Stomach (tissue), 9 donors: ENCODE measurements around the gene RRBP1. TPM values are rescaled to one million over a fixed set of nuclear protein-coding genes. Genes with fewer than 3 reads are reported as not detected.

Experiments used
- DNase-seq, 2 donors: peaks; one replicate each; pipeline versions ENCODE4 v3.0.0 to v3.0.0-alpha.2; 2013 to 2019
- H3K27ac ChIP-seq, 5 donors: fragments of 200-600 bp in 4 of 5; sonication (generic) in 4 of 5; one replicate each; pipeline ENCODE4 v1.5.1; 2013 to 2019; ENCODE audit warnings: mild to moderate bottlenecking in 1 of 5, moderate library complexity in 1 of 5
- H3K27me3 ChIP-seq, 3 donors: fragments of 200-600 bp; sonication (generic); one replicate each; pipeline ENCODE4 v1.5.1; 2017 to 2019; ENCODE audit warnings: mixed run types in 1 of 3
- H3K36me3 ChIP-seq, 4 donors: fragments of 200-600 bp; sonication (generic); 1 replicate in 3 of 4; 2 replicates in 1 of 4; pipeline ENCODE4 v1.5.1; 2016 to 2019
- H3K4me1 ChIP-seq, 4 donors: fragments of 200-600 bp; sonication (generic); one replicate each; pipeline ENCODE4 v1.5.1; 2016 to 2019
- H3K4me3 ChIP-seq, 4 donors: fragments of 200-600 bp; sonication (generic) in 3 of 4; one replicate each; pipeline ENCODE4 v1.5.1; 2016 to 2019; ENCODE audit warnings: mild to moderate bottlenecking in 1 of 4
- H3K9me3 ChIP-seq, 4 donors: fragments of 200-600 bp; sonication (generic); one replicate each; pipeline ENCODE4 v1.5.1; 2016 to 2019
- EP300 ChIP-seq: sonication (generic); formaldehyde crosslinking; IDR thresholded peaks from one replicate; pipeline ENCODE4 v1.6.1; 2017; ENCODE audit warnings: antibody characterized with exemption
- POLR2A ChIP-seq, 4 donors: fragments of 450-650 bp; IDR thresholded peaks; one replicate each; pipeline ENCODE4 v1.6.1; 2016; ENCODE audit warnings: antibody characterized with exemption in 4 of 4, control low read depth in 2 of 4, mild to moderate bottlenecking in 1 of 4, moderate library complexity in 1 of 4
- POLR2AphosphoS5 ChIP-seq, 3 donors: sonication (generic); formaldehyde crosslinking; IDR thresholded peaks; one replicate each; pipeline ENCODE4 v1.6.1; 2016; ENCODE audit warnings: antibody characterized with exemption in 3 of 3
- WGBS, 5 donors: extraction: QIAGEN DNeasy Blood & Tissue Kit in 3 of 5; methylation state at CpG; one replicate each; pipeline versions ENCODE4 v1.1.5 to v1.1.7; 2013 to 2018; 5-methylcytosine and 5-hydroxymethylcytosine counted together
- intact Hi-C: fragments of 100-400 bp; cut with DNase I; formaldehyde crosslinking; loops from one replicate; pipeline ENCODE4 v1.15.1; 2023; ENCODE audit warnings: low total_unique reads
- polyA plus RNA-seq, 3 donors: library from polyadenylated mRNA; stranded (reverse); fragments of 200-250 nt; gene quantifications; one replicate each; pipeline ENCODE4 v1.2.3, GENCODE V29; 2013
- total RNA-seq, 5 donors: library from RNA; depleted of rRNA; stranded (reverse); fragments of >200 nt; gene quantifications; one replicate each; pipeline versions ENCODE4 v1.1.0 to v1.2.3, GENCODE V29; 2014 to 2016
- TF ChIP-seq, protein P1 (sequence below), 7 experiments: fragments of 450-650 bp in 4 of 7; fragments of 200-600 bp in 3 of 7; sonication (generic) in 3 of 7; IDR thresholded peaks; one replicate each; pipeline ENCODE4 v1.5.1; 2016 to 2019; ENCODE audit warnings: antibody characterized with exemption in 7 of 7, control low read depth in 2 of 7, mild to moderate bottlenecking in 1 of 7
- donor health status: healthy with polysubstance abuse.
- donor health status: Bipolar disorder and iron deficiency.
- donor health status: healthy.

RRBP1 gene
- total and polyA plus RNA-seq, 8 donors, result 34.4 to 456 (median 132) TPM

DNA sequence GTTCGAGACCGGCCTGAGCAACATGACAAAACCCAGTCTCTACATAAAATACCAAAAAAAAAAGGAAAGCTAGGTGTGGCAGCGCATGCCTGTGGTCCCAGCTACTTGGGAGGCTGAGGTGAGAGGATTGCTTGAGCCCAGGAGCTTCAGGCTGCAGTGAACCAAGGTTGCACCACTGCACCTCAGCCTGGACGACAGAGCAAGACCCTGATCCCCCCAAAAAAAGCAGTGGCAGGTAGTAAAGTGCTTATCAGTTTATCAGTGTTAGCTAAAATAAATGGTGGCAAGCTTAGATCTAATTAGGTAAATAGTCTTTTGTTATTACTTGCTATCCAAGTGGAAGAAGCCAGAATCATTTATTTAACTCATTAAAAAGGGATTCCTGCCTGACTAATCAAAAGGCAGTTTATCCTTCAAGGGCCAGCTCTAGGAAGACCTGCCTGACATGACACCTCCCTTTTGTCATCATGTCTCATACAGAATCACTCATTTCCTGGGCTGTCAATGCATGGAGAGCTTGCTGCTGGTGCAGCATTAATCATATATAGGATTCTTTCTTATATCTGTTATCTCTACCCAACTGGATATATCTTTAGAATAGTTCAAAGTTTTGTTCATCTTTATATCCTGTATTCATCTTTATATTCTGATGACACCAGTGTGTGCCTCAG is 102.5 kb downstream of the RRBP1 start:
- Histone ChIP-seq H3K36me3 (peaks cover 0 to under 1% (median 0%) of the 10 kb centered on the region in 4 donors), H3K4me3 (no peak overlapping the region), H3K4me1 (peaks cover 29 to 96% (median 62%) of the 10 kb centered on the region in 4 donors), H3K27ac (peak overlapping the region in 1 of 5 donors; percentile 56), H3K9me3 (no peaks in the 10 kb centered on the region), H3K27me3 (no peaks in the 10 kb centered on the region)
- intact Hi-C loops, result no loop called here
- no peak for DNase-seq
- TF ChIP-seq POLR2AphosphoS5 (IDR thresholded peaks at IDR 0.05) (no peak), POLR2A (IDR thresholded peaks at IDR 0.05) (no peak), EP300 (no peak)
- TF ChIP-seq, protein P1, sequence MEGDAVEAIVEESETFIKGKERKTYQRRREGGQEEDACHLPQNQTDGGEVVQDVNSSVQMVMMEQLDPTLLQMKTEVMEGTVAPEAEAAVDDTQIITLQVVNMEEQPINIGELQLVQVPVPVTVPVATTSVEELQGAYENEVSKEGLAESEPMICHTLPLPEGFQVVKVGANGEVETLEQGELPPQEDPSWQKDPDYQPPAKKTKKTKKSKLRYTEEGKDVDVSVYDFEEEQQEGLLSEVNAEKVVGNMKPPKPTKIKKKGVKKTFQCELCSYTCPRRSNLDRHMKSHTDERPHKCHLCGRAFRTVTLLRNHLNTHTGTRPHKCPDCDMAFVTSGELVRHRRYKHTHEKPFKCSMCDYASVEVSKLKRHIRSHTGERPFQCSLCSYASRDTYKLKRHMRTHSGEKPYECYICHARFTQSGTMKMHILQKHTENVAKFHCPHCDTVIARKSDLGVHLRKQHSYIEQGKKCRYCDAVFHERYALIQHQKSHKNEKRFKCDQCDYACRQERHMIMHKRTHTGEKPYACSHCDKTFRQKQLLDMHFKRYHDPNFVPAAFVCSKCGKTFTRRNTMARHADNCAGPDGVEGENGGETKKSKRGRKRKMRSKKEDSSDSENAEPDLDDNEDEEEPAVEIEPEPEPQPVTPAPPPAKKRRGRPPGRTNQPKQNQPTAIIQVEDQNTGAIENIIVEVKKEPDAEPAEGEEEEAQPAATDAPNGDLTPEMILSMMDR (IDR thresholded peaks at IDR 0.05), result no peak
- 71 to 80% (median 74%) methylated on average over 4 of the region's 4 CpGs for WGBS, 5 donors

DNA sequence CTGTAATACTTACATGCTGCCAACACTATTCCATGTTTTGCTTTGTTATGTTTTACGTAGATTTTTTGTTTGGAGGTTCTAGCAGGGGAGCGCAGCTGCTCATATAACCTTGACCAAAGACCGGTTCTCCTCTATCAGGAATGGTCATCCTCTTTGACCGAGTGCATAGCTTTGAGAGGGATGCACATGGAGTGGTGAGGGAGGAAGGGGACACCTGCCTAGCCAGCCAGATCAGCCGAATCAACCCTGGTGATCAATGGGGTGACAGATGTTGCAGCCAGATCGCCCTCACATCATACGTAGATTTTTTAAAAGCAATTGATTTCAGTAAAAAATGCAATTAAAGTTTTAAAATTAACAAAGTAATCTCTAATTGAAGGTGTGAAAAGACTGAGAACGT is 105.8 kb downstream of the RRBP1 start:
- peak overlapping the region in 2 of 5 donors; percentile 16 to 44 for H3K27ac ChIP-seq
- WGBS, 5 donors, result 51 to 69% (median 58%) methylated on average over 8 of the region's 8 CpGs
- peaks cover 32 to 97% (median 71%) of the 10 kb centered on the region in 4 donors for H3K4me1 ChIP-seq
- intact Hi-C loops, result no loop called here
- H3K27me3 ChIP-seq, result no peaks in the 10 kb centered on the region
- TF ChIP-seq, protein P1 (IDR thresholded peaks at IDR 0.05), result no peak
- TF ChIP-seq EP300 (no peak), POLR2A (IDR thresholded peaks at IDR 0.05) (no peak), POLR2AphosphoS5 (IDR thresholded peaks at IDR 0.05) (no peak)
- no peak for DNase-seq
- no peaks in the 10 kb centered on the region for H3K9me3 ChIP-seq
- H3K4me3 ChIP-seq, result peak overlapping the region in 1 of 4 donors; percentile 14
- H3K36me3 ChIP-seq, result peaks cover 0 to 11% (median 5%) of the 10 kb centered on the region in 4 donors

DNA sequence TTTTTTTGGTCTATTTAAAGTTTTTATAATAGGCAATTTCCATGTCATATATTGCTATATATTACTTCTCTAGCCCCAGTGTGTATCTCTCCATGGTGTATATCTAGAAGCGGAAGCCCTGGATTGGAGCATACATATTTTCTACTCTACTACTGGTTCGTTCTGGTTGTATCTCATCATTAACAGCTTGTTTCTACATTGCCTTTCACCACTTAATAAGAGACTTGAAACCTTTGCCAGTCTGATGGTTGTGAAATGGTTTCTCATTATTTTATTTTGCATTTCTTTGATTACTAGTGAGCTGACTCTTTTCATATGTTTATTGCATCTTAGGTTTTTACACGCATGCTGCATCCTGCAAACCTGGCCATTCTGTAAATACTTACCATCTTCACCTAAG is 108.6 kb downstream of the RRBP1 start:
- no peaks in the 10 kb centered on the region for H3K27me3 ChIP-seq
- no peaks in the 10 kb centered on the region for H3K9me3 ChIP-seq
- peaks cover 18 to 78% (median 53%) of the 10 kb centered on the region in 4 donors for H3K4me1 ChIP-seq
- WGBS, 5 donors, result 53 to 70% (median 60%) methylated on average over 3 of the region's 3 CpGs
- TF ChIP-seq POLR2A (IDR thresholded peaks at IDR 0.05), result no peak
- no peak for DNase-seq
- peak overlapping the region in 3 of 5 donors; percentile 95 to 100 (median 100) for H3K27ac ChIP-seq
- intact Hi-C loops, result no loop called here
- H3K36me3 ChIP-seq, result peaks cover 0 to 11% (median 5%) of the 10 kb centered on the region in 4 donors
- peak overlapping the region in 3 of 4 donors; percentile 70 to 98 (median 95) for H3K4me3 ChIP-seq

DNA sequence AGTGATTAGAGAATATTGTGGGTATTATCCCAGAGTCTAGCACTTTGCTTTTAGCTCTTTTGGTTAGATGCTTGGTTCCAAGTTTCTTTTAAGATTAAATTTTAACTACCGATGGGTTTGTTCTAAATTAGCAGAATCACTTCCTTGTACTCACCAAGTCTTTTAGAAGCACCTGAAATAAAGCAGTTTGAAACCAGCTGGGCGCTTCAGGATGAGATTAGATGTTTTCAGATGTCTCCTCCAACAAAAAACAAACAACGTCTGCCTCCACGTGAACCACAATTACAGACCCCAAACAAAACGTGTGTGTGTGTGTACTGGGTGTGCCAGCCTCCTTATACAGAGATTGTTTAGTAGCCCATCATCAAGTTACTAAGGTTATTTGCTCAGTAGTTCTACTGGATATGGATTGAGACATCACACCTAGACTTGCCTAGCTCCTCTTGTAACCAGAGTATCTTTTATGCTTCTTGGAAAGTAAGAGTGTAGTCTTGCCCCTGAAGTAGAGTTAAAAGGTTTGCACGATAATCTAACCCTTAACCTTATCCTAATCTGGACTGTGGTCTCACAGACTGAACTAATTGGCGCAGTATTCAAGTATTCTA is 109.9 kb downstream of the RRBP1 start:
- Histone ChIP-seq H3K4me1 (peaks cover 20 to 78% (median 54%) of the 10 kb centered on the region in 4 donors), H3K9me3 (no peaks in the 10 kb centered on the region), H3K36me3 (peaks cover 0 to 11% (median 5%) of the 10 kb centered on the region in 4 donors), H3K27me3 (no peaks in the 10 kb centered on the region), H3K4me3 (peak overlapping the region; percentile 70 to 98 (median 92)), H3K27ac (peak overlapping the region; percentile 88 to 100 (median 99))
- intact Hi-C loops, result no loop called here
- TF ChIP-seq, protein P1 (IDR thresholded peaks at IDR 0.05), result no peak
- TF ChIP-seq POLR2A (IDR thresholded peaks at IDR 0.05) (no peak), POLR2AphosphoS5 (IDR thresholded peaks at IDR 0.05) (no peak), EP300 (no peak)
- WGBS, 5 donors, result 19 to 32% (median 28%) methylated on average over 7 of the region's 7 CpGs
- DNase-seq, result no peak
